Measurements from ENCODE around the gene TRAPPC2B.

DNA sequence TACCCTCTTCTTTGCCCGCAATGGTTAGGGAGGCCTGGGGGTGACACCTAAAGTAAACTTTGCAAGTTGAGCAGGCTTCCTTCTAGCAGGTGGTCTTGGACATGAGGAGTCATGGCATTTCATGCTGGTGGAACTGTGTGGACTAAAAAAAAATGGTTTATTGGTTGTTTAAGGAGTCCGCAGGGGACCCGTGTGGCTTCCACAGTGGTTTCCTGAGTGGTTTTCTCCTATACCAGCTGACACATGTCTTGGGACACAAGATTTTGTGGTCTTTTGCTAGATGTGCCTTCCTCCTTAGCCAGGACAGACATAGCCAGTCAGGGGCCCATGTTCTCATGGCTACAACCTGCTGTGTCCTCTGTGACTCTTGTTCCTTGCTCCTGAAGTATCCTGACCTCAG lies 41.6 kb upstream of the TRAPPC2B start:
- TF ChIP-seq, protein P1, sequence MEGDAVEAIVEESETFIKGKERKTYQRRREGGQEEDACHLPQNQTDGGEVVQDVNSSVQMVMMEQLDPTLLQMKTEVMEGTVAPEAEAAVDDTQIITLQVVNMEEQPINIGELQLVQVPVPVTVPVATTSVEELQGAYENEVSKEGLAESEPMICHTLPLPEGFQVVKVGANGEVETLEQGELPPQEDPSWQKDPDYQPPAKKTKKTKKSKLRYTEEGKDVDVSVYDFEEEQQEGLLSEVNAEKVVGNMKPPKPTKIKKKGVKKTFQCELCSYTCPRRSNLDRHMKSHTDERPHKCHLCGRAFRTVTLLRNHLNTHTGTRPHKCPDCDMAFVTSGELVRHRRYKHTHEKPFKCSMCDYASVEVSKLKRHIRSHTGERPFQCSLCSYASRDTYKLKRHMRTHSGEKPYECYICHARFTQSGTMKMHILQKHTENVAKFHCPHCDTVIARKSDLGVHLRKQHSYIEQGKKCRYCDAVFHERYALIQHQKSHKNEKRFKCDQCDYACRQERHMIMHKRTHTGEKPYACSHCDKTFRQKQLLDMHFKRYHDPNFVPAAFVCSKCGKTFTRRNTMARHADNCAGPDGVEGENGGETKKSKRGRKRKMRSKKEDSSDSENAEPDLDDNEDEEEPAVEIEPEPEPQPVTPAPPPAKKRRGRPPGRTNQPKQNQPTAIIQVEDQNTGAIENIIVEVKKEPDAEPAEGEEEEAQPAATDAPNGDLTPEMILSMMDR (IDR thresholded peaks at IDR 0.05): no peak
- no peak for TF ChIP-seq POLR2A (IDR thresholded peaks at IDR 0.05)
